WTC11 (cell line): ENCODE data around the gene ANKIB1.
"Not testable (repeated sequence)": the region's sequence is repeated elsewhere in the genome, so short reads cannot be mapped to it uniquely, and the experiment has no call there.

Experiments used
- CTCF ChIP-seq: fragments of 200-600 bp; IDR thresholded peaks from 2 replicates; pipeline ENCODE4 v1.8.0; 2022; ENCODE audit warnings: antibody characterized with exemption
- ZNF232 ChIP-seq: sonication (generic); formaldehyde crosslinking; IDR thresholded peaks from 2 replicates; pipeline ENCODE4 v1.8.0; 2022; ENCODE audit warnings: mild to moderate bottlenecking, missing genetic modification reagents
- ZNF512 ChIP-seq: sonication (generic); formaldehyde crosslinking; IDR thresholded peaks from 2 replicates; pipeline ENCODE4 v1.8.1; 2022; ENCODE audit warnings: missing genetic modification reagents, borderline replicate concordance

- TF ChIP-seq ZNF512 (CRISPR knock-in tag); CTCF; ZNF232 (CRISPR knock-in tag): not testable (repeated sequence)
Measured at GRCh38 chr7:92410162-92410561, 164.4 kb downstream of the ANKIB1 start.
